ENCODE results near the gene RBM22. TPM values are rescaled to one million over a fixed set of nuclear protein-coding genes. Genes with fewer than 3 reads are reported as not detected.

Gene RBM22
- 51.5 TPM for total RNA-seq

DNA sequence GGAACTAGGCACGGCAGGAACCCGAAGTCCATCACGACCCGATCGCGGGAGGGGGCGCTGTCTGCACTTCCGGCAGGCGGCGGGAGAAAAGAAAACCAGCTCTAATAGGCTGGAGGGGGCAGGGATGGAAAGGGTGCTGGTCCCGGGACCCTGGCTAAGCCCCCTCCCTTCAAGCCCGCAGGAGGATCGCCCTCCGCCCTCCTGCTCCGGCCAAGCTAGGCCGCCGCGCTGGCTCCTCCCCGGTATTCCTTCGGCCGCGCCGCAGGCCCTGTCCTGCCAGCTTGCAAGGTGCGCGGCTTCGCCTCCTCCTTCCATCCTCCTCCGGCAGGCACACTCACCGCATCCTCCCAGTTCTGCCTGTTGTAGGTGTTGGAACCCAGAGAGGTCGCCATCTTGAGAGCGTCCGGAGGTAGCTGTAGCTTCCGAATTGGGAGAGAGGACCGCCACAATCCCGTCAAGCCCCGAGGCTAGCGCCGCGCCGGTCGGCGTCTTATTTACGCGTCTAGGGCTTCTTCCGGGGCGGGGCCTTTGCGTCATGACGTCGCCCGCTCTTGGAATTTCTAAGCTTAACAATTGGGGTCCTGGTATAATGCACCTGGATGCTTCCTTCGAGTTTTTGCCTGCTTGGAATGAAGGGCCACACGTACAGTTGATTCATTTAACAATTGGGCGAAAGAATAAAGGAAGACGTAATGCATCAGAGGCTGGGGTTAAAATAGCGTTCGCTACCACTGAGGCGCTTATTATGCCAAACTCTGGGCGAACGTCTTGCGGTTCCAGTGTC lies at the start of gene RBM22:
RBM22 (minus strand) TSS at position 469 of the 784 bp plus-strand sequence; CDS start at position 392, 77 bp downstream.

DNA sequence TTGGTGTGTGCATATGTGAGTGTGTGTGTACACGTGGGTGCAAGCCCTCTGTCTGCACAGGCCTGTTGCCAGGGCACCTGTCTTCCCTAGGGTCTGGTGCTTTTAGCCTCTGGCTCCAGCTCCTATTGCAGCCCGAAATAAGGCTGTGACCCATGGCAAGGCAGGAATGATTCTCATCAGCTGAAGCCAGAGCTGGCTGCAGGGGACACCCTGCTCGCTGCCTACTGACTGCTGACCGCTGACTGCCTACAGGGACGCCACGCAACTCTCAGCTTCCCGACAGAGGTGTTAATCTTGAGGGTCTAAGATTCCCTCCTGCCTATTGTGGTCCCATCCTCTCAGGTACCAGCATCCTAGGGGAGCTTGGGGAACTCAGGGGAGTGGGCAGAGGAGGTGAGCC lies 39.8 kb downstream of the RBM22 start, which contains the start of gene MYOZ3:
MYOZ3 (plus strand) TSS at position 166 of the 400 bp plus-strand sequence. CDS start 1,691 bp downstream, outside the sequence.

Other genes with a start within 250 kb of the RBM22 start
- 100 TPM for gene NDST1, start 192.9 kb downstream of the RBM22 start, total RNA-seq
- gene SYNPO, start 60.4 kb downstream of the RBM22 start, total RNA-seq: 10.1 TPM
- gene MYOZ3, start 39.8 kb downstream of the RBM22 start, total RNA-seq: 11.1 TPM
- gene DCTN4, start 58.0 kb upstream of the RBM22 start, total RNA-seq: 126 TPM
- gene SMIM3, start 77.7 kb upstream of the RBM22 start, total RNA-seq: 7.3 TPM
- gene IRGM, start 145.5 kb upstream of the RBM22 start, total RNA-seq: not detected
- gene ZNF300, start 203.9 kb upstream of the RBM22 start, total RNA-seq: 39.5 TPM